Limb (tissue), 2 donors: ENCODE measurements around the gene PEX16.

ENCODE experiments used
- DNase-seq, 2 donors: peaks; one replicate each; pipeline ENCODE4 v3.0.0-alpha.2; 2016; ENCODE audit errors: extremely low spot score in 2 of 2

Gene PEX16

DNA sequence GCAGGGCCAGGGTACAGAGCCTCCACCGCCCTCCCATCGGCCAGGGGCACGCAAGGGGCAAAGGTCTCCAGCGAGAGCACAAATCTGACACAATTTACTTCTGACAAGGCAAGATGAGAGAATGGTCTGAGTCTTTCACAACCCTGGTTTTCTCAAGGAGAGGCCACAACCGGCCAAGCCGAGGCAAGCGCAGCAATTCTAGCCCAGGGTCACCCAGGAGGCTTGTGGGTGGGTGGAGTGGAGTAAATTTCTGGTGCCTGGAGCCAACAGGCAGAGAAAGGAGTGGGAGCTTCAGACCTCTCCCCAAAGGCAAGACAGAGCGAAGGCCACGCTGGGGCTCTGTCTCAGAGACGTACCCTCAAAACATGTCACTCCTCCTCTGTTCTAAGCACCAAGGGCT lies 14.1 kb upstream of the PEX16 start:
- DNase-seq, result no peak

GRCh38 chr11:45930951-45931570 lies 13.4 kb upstream of the PEX16 start:
- DNase-seq, result no peak

GRCh38 chr11:45930031-45930794 lies 12.5 kb upstream of the PEX16 start:
- DNase-seq, result peak in 1 of 2 donors; percentile 32

- no peak for DNase-seq
Observed at GRCh38 chr11:45929486-45930030, 11.9 kb upstream of the PEX16 start.

GRCh38 chr11:45928535-45929215 lies 11.0 kb upstream of the PEX16 start:
- no peak for DNase-seq

- no peak for DNase-seq
Observed at GRCh38 chr11:45927684-45928413, 10.2 kb upstream of the PEX16 start.

GRCh38 chr11:45927332-45927683 lies 9.6 kb upstream of the PEX16 start:
- DNase-seq, result no peak

- no peak for DNase-seq
Observed at GRCh38 chr11:45926536-45927331, 9.1 kb upstream of the PEX16 start.

DNA sequence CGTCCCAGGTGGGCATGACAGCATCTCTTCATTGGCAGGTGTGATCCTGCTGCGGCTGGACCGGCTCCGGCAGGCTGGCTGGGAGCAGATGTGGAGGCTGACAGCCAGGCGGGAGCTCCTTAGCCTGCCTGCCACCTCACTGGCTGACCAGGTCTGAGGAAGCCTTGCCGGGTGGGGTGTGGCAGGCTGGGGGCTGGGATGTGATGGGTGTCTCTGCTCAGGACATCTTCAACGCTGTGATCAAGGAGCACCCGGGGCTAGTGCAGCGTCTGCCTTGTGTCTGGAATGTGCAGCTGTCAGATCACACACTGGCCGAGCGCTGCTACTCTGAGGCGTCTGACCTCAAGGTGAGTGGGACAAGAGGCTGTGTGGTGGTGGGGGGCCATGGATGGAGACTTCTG lies 8.3 kb upstream of the PEX16 start:
- DNase-seq, result peak in 1 of 2 donors; percentile 26

GRCh38 chr11:45925550-45925949 lies 7.9 kb upstream of the PEX16 start:
- DNase-seq, result no peak

DNA sequence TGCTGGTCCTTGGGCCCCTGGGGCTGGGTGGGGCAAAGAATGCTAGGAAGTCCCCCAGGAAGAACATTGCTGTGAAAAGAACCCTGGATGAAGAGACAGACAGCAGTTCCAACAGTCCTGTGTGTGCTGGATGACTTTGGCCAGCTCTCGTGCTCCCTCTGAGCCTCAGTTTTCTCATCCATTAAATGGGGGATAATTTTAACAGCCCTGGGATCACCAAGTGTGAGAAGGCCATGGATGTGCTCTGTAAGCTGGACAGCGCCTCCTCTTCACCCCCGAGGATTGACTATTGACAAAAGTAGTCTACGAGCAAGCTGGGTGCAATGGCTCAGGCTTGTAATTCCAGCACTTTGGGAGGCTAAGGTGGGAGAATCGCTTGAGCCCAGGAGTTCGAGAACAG lies 7.2 kb upstream of the PEX16 start:
- no peak for DNase-seq

DNA sequence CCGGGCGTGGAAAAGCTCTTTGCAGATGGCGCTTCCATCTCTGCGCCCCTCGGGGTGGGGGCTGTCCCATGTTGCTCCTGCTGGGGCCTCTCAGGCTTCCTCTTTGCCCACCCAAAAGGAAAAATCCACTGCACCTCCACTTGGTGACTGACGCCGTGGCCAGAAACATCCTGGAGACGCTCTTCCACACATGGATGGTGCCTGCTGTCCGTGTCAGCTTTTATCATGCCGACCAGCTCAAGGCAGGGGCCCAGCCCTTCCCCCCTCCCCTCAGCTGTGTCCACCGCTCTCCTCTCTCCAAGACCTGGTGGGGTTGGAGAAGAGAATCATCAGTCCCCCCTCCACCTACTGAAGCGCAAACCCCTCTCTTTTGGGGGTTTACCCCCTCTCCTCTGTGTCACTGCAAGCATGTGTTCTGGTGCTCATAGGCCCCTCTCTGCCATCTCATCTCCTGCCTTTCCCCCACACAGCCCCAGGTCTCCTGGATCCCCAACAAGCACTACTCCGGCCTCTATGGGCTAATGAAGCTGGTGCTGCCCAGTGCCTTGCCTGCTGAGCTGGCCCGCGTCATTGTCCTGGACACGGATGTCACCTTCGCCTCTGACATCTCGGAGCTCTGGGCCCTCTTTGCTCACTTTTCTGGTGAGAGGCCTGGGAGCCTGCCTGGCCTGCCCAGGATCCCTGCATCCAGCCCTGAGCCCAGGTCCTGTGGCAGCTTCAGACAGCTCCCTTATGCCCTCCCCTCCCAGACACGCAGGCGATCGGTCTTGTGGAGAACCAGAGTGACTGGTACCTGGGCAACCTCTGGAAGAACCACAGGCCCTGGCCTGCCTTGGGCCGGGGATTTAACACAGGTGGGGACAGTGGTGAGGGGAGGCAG lies 6.6 kb upstream of the PEX16 start:
- peak in 1 of 2 donors; percentile 27 for DNase-seq

GRCh38 chr11:45922425-45923082 lies 4.9 kb upstream of the PEX16 start, which contains the start of gene LARGE2:
Gene LARGE2, plus strand, starts transcription at chr11:45922656. Its CDS starts 227 bp downstream, at chr11:45922883.
- DNase-seq, result peak in 1 of 2 donors; percentile 54

- peak in 1 of 2 donors; percentile 54 for DNase-seq
Observed at GRCh38 chr11:45921561-45922424, 4.1 kb upstream of the PEX16 start.

DNA sequence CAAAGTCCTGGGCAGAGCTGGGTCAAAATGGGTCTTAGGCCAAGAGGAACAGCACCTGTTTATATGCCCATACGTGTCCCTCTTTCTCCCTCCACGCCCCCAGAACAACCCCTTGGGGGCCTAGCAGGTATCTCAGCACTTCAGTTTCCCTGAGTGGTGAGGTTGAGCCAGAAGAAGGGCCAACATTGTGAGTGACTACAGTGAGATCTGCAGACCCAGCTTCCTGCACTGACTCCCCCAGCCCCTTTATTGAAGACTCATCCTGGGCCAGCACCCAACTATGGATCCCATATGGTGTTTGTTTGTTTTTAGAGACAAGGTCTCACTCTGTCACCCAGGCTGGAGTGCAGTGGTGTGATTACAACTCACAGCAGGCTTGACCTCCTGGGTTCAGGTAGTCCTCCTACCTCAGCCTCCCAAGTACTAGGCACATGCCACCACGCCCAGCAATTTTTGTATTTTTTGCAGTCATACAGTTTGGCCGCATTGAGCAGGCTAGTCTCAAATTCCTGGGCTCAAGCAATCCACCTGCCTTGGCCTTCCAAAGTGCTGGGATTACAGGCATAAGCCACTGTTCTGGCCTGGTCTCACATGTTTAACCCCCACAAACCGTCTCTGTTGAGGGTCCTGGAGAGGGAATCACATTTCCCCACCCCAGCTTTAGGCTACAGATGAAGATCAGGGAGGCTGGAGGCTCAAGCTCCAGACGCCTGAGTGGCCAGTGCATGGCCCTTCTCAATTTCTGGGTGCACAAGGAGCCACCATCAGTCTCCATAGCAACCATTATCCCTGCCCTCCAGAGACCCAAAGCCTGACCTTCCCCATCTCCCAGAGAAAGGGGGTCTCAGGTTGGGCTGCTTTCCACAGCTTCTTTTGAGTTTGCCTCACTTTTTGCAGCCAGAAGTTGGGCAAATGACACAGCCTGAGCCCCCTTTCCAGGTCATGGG lies 3.1 kb upstream of the PEX16 start:
- peak in 1 of 2 donors; percentile 24 for DNase-seq

DNA sequence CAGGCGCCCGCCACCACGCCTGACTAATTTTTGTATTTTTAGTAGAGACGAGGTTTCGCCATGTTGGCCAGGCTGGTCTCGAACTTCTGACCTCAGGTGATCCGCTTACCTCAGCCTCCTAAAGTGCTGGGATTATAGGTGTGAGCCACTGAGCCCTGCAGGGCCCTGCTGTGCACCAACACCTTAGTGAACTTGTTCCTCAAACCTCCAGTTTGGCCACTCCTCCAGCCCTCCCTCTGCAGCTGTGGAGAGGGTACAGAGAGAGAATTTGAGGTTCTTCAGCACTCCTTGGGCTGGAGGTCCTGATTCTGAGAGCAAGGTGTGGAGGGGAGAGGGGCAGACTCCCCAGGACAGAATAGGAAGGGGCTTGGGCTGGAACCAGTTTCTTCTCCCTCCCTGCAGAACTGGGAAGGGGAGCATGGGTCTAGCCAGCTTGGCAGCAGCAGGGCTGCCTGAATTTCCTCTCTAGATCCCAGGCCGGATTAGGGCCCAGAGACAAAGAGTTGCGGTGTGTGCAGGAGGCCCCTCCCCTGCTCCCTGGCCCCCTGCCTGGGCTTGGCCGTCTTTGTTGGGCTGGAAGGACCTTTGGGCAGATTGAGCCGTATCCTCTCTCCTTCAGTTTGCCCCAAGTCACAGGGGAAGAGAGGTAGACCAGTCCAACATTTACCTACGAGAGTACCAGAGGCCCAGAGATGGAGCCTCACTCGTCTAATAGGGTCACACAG lies 2.3 kb upstream of the PEX16 start:
- DNase-seq, result peak in 1 of 2 donors; percentile 37
